Daoy (cell line): ENCODE results near the gene OR7A17. TPM values are rescaled to one million over a fixed set of nuclear protein-coding genes. Genes with fewer than 3 reads are reported as not detected.

ENCODE experiments used
- DNase-seq: peaks from one replicate; pipeline ENCODE4 v3.0.0-alpha.2; 2015; ENCODE audit warnings: low read depth
- total RNA-seq: library from RNA; depleted of rRNA; stranded (reverse); fragments of >200 nt; shearing (Covaris generic); gene quantifications from 2 replicates; pipeline ENCODE4 v1.2.3, GENCODE V29; 2014; rRNA removed

Gene OR7A17
- not detected in 2 replicates for total RNA-seq

GRCh38 chr19:14886032-14886431, at the start of gene OR7A17:
TSS of gene OR7A17 (minus strand) at chr19:14886132. CDS start at chr19:14881355, 4,777 bp downstream.
- DNase-seq, result no peak

- no peak for DNase-seq
These were observed 47.6 kb upstream of the OR7A17 start for GRCh38 chr19:14933506-14933905.

DNA sequence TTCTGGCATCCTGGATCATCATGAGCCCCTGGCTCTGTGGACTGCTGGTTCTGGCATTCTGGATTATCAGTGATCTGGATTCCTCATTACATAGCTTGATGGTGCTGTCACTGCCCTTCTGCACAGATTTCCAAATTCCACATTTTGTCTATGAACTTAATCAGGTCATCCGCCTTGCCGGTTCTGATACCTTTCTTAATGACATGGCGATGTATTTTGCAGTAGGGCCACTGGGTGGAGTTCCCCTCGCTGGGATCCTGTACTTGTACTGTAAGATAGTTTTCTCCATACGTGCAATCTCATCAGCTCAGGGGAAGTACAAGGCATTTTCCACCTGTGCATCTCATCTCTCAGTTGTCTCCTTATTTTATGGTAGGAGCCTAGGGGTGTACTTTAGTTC, 30.9 kb upstream of the OR7A17 start:
- no peak for DNase-seq

DNA sequence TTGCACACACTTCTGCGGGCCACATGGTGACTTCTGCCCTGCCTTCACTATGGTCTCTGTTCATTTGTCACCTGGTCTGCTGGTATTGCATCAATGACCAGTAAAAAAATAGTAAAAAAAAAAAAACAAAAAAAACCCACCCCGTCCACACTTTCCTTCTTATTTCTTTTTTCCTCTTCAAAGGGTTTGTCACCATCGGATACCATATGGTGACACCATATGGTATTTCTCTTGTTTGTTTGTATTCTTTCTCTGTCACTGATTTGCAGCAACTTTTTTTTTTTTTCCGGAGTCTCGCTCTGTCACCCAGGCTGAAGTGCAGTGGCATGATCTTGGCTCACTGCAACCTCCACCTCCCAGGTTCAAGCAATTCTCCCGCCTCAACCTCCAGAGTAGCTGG, 29.2 kb upstream of the OR7A17 start:
- no peak for DNase-seq

- peak; percentile 4 for DNase-seq
These were observed 20.8 kb upstream of the OR7A17 start for GRCh38 chr19:14906711-14907110.

GRCh38 chr19:14901675-14902260, 15.8 kb upstream of the OR7A17 start:
- DNase-seq, result no peak

DNA sequence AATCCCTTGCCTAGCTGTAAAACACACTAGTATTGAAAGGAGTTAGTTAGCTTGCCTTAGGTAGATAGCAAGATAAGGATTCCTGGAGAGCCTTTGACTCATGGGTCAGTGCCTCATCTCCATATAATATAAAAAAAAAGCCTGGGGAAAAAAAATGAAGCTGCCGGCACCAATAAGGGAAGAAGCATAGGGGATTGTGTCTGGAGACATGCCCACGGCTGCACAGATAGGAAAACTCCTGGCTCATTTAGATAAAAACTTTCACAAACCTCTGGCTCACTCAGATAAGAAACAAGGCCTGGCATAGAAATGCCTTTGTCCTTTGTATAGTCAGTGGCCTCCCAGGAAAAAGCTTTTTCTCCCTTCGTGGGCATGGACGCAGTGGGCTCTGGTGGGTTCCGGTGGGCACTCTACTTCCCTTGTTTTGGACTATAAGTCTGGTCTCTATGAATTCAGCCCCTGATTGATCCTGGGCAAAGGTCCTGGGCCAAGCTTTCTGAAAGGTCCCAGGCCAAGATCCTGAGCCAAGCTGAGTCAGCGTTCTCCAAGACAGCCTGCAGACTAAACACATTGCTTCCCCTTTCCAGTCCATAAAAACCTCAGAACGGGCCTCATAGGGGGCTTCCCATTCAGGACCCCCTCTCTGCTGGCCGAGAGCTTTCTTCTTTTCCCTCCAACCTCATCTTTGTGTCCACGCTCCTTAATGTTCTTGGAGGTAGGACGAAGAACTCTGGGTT, 4.9 kb upstream of the OR7A17 start:
- no peak for DNase-seq

- no peak for DNase-seq
These were observed 4.2 kb upstream of the OR7A17 start for GRCh38 chr19:14889994-14890642.

DNA sequence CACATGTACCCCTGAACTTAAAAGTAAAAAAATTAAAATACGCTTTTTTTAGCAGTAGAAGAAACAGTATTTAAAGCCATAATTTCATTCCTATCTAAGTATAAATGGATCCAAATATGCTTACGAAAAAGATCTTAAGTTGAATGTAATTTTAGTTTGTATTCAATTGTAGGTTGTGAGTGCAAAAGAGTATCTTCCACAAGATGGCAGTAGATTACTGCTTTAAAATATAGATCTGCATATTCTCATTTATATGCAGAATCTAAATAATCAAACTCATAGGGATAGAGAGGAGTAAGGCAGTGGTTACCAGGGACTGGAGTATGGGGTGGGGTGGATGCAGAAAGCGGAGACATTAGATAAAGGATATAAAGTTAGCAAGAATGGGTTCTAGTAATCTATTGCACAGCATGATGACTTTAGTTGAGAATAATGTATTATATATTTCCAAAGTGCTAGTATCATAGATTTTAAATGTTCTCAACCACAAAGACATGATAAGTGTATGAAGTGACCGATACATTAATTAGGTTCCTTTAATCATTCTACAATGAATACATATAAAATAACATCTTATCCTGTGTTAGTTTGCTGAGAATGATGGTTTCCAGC, 14.2 kb downstream of the OR7A17 start:
- DNase-seq, result no peak

GRCh38 chr19:14868497-14868896, 17.4 kb downstream of the OR7A17 start:
- no peak for DNase-seq

GRCh38 chr19:14848822-14849221, 37.1 kb downstream of the OR7A17 start, which contains the start of gene OR7A10:
TSS of gene OR7A10 (minus strand) at chr19:14848922. CDS start at chr19:14841877, 7,045 bp downstream.
- no peak for DNase-seq

- no peak for DNase-seq
These were observed 42.4 kb downstream of the OR7A17 start for GRCh38 chr19:14843578-14843977.

DNA sequence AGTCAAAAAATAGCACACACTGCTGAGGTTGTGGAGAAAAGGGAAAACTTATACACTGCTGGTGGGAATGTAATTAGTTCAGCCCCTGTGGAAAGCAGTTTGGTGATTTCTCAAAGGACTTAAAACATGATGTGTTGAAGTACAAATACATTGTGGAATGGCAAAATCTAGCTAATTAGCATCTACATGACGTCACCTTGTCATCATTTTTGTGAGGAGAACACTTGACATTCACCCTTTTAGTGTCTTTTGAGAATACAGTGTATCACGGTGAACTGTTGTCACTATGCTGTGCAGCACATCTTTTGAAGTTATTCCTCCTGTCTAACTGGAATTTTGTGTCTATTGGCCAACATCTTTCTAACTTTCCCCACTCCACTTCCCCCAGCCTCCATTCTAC, 42.8 kb downstream of the OR7A17 start:
- DNase-seq, result no peak

GRCh38 chr19:14840206-14840605, 45.7 kb downstream of the OR7A17 start:
- no peak for DNase-seq

DNA sequence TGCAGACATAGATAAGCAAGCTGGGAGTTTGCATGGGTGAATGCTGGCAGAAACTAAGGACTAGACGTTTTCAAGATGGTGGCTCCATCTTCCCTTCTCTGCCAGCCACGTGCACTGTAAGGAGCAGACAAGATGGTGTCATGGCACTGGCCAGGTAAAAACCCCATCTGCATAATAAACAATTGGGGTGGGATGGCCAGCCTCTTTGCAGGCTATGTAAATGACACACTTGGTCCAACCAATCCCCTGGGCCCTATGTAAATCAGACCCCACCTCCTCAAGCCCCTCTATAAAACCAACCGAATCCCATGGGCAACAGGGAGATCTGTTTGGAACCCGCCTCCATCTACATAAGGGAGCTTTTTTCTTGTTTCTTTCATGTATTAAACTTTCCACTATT, 48.5 kb downstream of the OR7A17 start:
- DNase-seq, result no peak

DNA sequence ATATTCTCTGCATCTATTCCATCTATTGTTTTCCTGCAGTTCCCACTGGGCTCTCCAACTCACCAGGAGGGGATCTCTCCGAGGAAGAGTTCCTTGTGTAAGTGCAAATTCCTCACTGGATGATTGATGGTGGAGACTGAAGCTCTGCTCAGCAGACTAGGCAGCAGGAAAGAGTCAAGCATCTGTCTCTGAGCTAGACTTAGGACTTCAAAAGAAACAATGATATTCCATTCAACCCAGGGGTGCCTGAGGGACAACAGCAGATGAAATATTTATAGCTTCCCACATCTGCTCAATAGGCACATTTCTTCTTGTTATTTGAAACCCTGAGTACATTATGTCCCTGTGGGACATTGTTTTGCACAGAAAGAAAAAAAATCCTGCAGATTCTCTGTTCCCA, 50.9 kb downstream of the OR7A17 start, which contains the start of the genes OR7A5 and OR7C1:
OR7A5 (minus strand) TSS at position 175 of the 400 bp plus-strand sequence. CDS start 6,944 bp downstream, outside the sequence.
OR7C1 (minus strand) TSS at position 175 of the 400 bp plus-strand sequence. CDS start 35,049 bp downstream, outside the sequence.
- no peak for DNase-seq

GRCh38 chr19:14830702-14831101, 55.2 kb downstream of the OR7A17 start:
- DNase-seq, result peak; percentile 22

Other genes with a start within 250 kb of the OR7A17 start
- gene ADGRE3, start 211.3 kb downstream of the OR7A17 start, total RNA-seq, result not detected in 2 replicates
- gene ZNF333, start 196.1 kb downstream of the OR7A17 start, total RNA-seq, result 7.1 and 14.7 TPM in 2 replicates
- 0.09 and 0.17 TPM in 2 replicates for gene ADGRE2, start 107.6 kb downstream of the OR7A17 start, total RNA-seq
- gene OR7A5, start 50.9 kb downstream of the OR7A17 start, total RNA-seq, result not detected in 2 replicates
- gene OR7C1, start 50.9 kb downstream of the OR7A17 start, total RNA-seq, result not detected in 2 replicates
- gene OR7A10, start 37.2 kb downstream of the OR7A17 start, total RNA-seq, result not detected in 2 replicates
- gene OR7C2, start 55.4 kb upstream of the OR7A17 start, total RNA-seq, result not detected in 2 replicates
- 1.4 TPM in 1 of 2 replicates, not detected in the other for gene SLC1A6, start 93.7 kb upstream of the OR7A17 start, total RNA-seq
- gene CASP14, start 163.3 kb upstream of the OR7A17 start, total RNA-seq, result not detected in 2 replicates
- gene OR1I1, start 196.1 kb upstream of the OR7A17 start, total RNA-seq, result not detected in 2 replicates
- gene SYDE1, start 221.3 kb upstream of the OR7A17 start, total RNA-seq, result 33.0 and 38.6 TPM in 2 replicates